GM23248 (cell line): ENCODE data around the gene NANP.

Experiments
- EZH2 ChIP-seq: fragments of 200-600 bp; sonication (generic); IDR thresholded peaks from 2 replicates; pipeline ENCODE4 v1.6.1; 2018; ENCODE audit warnings: antibody characterized with exemption, mild to moderate bottlenecking; ENCODE audit not compliant: insufficient read depth, poor library complexity, severe bottlenecking
- EZH2phosphoT487 ChIP-seq: fragments of 200-600 bp; sonication (generic); IDR thresholded peaks from 2 replicates; pipeline ENCODE4 v1.6.1; 2018; ENCODE audit warnings: antibody characterized with exemption, moderate library complexity, mild to moderate bottlenecking, low read depth; ENCODE audit not compliant: insufficient read depth

DNA sequence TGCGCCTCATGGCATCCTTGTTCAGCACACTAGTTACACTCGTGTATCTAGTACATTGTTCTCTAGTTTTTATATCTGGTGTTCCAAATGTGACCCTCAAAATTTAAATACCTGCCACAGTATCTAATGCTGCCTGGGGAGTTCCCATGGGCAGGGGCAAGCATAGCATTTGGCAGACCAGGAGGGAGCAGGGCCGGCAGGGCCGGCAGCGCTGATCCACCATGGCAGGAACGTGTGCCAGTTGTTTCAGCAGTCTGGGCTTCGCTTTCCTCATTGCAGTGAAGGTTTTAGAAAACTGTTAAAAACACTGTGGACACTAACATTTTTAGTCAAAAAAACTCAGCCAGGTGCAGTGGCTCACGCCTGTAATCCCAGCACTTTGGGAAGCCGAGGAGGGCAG, 19.2 kb downstream of the NANP start:
- TF ChIP-seq EZH2phosphoT487 (no peak), EZH2 (no peak)
